ENCODE measurements around the gene DENND2C.

- TF ChIP-seq, protein P1, sequence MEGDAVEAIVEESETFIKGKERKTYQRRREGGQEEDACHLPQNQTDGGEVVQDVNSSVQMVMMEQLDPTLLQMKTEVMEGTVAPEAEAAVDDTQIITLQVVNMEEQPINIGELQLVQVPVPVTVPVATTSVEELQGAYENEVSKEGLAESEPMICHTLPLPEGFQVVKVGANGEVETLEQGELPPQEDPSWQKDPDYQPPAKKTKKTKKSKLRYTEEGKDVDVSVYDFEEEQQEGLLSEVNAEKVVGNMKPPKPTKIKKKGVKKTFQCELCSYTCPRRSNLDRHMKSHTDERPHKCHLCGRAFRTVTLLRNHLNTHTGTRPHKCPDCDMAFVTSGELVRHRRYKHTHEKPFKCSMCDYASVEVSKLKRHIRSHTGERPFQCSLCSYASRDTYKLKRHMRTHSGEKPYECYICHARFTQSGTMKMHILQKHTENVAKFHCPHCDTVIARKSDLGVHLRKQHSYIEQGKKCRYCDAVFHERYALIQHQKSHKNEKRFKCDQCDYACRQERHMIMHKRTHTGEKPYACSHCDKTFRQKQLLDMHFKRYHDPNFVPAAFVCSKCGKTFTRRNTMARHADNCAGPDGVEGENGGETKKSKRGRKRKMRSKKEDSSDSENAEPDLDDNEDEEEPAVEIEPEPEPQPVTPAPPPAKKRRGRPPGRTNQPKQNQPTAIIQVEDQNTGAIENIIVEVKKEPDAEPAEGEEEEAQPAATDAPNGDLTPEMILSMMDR (conservative IDR thresholded peaks at IDR 0.05 in 1 of 2, IDR thresholded peaks at IDR 0.05 in 1 of 2; ENCODE audit: extremely low read depth in 1 of 2, insufficient read depth in 1 of 2, low read depth in 1 of 2, low read length in 2 of 2): no peak
- no peak for TF ChIP-seq EZH2 (IDR thresholded peaks at IDR 0.05; ENCODE audit: borderline replicate concordance, low read length)
These were observed 28.5 kb downstream of the DENND2C start for GRCh38 chr1:114641377-114641776.
